ENCODE measurements around the gene SLC5A3.

SLC5A3 gene

DNA sequence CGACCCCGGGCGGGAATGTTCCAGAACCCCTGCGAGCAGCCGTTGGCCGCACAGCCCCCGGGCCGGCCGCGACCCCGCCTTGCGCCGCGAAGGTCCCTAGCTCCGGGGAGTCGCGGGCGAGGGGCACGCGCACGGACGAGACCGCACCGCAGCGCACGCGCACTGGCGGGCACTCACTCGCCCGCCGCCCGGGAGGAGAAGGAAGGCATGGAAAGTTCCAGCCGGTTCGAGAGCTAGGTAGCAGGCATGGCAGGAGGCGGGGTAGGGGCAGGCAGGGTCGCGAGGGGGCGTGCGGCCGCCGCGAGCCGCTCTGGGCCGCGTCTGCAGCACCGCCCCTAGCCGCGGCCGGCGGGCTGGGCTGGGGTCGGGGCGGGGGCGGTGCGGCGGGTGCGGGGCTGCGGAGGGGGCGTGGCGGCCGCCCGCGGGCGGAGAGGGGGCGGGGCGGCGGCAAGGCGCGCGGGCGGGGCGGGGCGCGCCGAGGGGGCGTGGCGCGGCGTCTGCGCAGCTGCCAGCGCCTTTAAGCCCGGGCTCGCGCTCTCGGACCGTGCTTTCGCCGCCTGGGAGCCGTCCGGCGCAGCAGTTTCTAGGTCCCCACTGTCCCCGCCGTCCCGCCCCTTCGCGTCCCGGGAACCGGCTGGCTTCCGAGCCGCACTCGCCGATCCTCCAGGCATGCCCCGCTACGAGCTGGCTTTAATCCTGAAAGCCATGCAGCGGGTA, at the start of gene SLC5A3, which contains the start of gene MRPS6:
Gene SLC5A3 (plus strand): TSS at position 547 of the 717 bp plus-strand sequence. CDS start 21,621 bp downstream, outside the sequence.
Gene MRPS6 (plus strand): TSS at position 547 of the 717 bp plus-strand sequence. CDS start 123 bp downstream, at position 670.
- H3K4me3 ChIP-seq (ENCODE audit: low read length), result peak within 1 kb of the TSS; percentile 90

DNA sequence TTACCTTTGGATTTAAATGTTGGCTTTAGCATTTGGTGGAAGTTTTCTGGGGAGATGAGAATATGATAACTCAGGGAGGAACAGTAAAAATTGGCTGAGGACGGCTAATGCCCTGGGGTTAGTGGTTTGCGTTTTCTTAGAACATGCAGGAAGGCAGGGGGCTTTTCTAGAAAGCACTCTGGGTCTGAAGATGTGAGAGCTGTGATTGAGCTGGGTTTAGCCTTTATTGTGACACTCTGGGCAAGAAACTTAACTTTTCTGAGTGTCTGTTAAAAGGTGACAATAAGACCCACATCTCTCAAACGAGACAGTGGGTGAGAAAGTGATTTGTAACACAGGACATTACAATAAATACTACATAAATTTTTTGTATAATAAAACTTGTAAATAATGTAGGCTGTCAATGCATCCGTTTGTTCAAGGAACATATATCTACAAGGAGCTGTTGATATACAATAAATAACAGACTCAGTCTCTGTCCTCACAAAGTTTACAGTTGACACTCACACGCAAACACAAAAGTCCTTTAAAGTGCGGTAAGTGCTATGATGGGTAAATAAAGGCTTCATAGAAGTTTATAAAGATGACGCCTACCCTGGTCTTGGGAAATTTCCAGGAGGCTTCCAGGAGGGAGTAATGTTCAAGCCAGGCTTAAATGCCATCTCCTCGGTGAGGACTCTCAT, 49.5 kb upstream of the SLC5A3 start:
- H3K4me3 ChIP-seq (ENCODE audit: low read length), result no peak overlapping the region
- no peak for DNase-seq (ENCODE audit: low read depth)
- TF ChIP-seq CTCF (conservative IDR thresholded peaks at IDR 0.05; ENCODE audit: low read depth, low read length), result no peak

More for the DNA sequence above, at the start of gene SLC5A3, which contains the start of gene MRPS6:
- peak; percentile 59 for DNase-seq (ENCODE audit: low read depth)
- no peak for TF ChIP-seq CTCF (conservative IDR thresholded peaks at IDR 0.05; ENCODE audit: low read depth, low read length)

DNA sequence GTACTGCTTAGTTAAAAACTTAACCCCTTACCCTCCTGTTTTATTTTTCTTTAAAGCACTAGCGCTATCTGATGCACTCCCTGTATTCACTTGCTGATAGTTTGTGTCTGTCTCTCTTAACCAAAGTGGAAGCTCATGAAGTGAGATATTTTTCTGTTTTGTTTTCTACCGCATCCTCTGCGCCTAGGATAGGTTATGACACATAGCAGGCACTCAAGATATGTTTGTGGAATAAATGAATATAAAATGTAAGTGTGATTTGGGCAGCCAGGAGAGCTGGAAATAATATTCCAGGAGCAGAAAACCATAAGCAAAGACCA, 49.0 kb upstream of the SLC5A3 start:
- no peak overlapping the region for H3K4me3 ChIP-seq (ENCODE audit: low read length)
- no peak for TF ChIP-seq CTCF (conservative IDR thresholded peaks at IDR 0.05; ENCODE audit: low read depth, low read length)
- DNase-seq (ENCODE audit: low read depth), result no peak

- DNase-seq (ENCODE audit: low read depth), result no peak
- TF ChIP-seq CTCF (conservative IDR thresholded peaks at IDR 0.05; ENCODE audit: low read depth, low read length), result no peak
- H3K4me3 ChIP-seq (ENCODE audit: low read length), result no peak overlapping the region
Measured at GRCh38 chr21:34027721-34028461, 45.5 kb upstream of the SLC5A3 start.

DNA sequence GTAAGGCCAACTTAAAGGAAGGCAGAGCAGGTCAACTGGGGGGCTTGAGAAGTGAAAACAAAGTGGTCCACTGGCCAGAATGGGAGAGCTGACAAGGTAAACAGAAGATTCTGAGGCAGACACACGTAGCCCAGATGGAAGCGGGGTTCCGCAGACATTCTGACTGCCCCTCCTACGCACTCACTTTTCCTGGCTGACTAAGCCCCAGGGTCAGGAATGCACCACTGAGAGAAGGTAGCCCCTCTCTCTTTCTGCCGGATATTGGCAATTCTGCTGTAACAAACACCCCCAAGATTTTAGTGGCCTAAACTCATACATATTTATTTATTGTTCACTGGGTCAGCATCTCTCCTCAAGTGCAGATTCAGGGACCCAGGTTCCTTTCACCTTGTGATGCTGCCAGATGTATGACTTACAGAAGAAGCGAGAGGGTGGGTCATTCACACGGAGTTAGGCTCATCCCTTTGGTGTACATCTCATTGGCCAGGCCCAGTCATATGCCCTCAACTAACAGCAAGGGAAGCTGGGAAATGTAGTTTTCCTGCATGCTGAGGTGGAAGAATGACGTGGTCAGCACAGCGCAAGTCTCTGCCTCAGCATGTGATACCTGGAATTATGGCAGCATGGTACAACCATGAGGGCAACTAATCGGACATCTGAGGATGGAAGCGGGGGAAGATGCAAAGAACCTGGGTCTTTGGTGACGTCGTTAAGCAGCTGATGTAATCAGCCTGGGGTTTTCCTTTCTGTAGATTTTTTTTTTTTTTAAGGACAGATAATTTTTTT, 43.4 kb upstream of the SLC5A3 start:
- peak; percentile 53 for DNase-seq (ENCODE audit: low read depth)
- no peak for TF ChIP-seq CTCF (conservative IDR thresholded peaks at IDR 0.05; ENCODE audit: low read depth, low read length)
- H3K4me3 ChIP-seq (ENCODE audit: low read length), result no peak overlapping the region

GRCh38 chr21:34031835-34032370, 41.5 kb upstream of the SLC5A3 start:
- no peak for TF ChIP-seq CTCF (conservative IDR thresholded peaks at IDR 0.05; ENCODE audit: low read depth, low read length)
- no peak overlapping the region for H3K4me3 ChIP-seq (ENCODE audit: low read length)
- DNase-seq (ENCODE audit: low read depth), result no peak

Data from retinal pigment epithelial cell (primary cell).